ENCODE data around the gene PRKAR1A.

PRKAR1A gene

GRCh38 chr17:68544111-68544915, 32.1 kb downstream of the PRKAR1A start:
- DNase-seq = no peak

- no peak for DNase-seq
These were observed 44.3 kb downstream of the PRKAR1A start for GRCh38 chr17:68556551-68556950.

- no peak for DNase-seq
These were observed 47.1 kb downstream of the PRKAR1A start for GRCh38 chr17:68559316-68559715.

- no peak for DNase-seq
These were observed 48.9 kb downstream of the PRKAR1A start for GRCh38 chr17:68560966-68561720.

GRCh38 chr17:68562736-68563135, 50.5 kb downstream of the PRKAR1A start:
- no peak for DNase-seq

GRCh38 chr17:68564415-68565111, 52.3 kb downstream of the PRKAR1A start:
- no peak for DNase-seq

GRCh38 chr17:68565661-68566441, 53.6 kb downstream of the PRKAR1A start:
- DNase-seq = no peak

- no peak for DNase-seq
These were observed 54.2 kb downstream of the PRKAR1A start for GRCh38 chr17:68566442-68566738.

- no peak for DNase-seq
These were observed 54.8 kb downstream of the PRKAR1A start for GRCh38 chr17:68567035-68567434.

- DNase-seq = no peak
These were observed 55.4 kb downstream of the PRKAR1A start for GRCh38 chr17:68567581-68567980.

GRCh38 chr17:68568581-68568980, 56.4 kb downstream of the PRKAR1A start:
- DNase-seq = no peak

- DNase-seq = no peak
These were observed 57.1 kb downstream of the PRKAR1A start for GRCh38 chr17:68569346-68569745.

GRCh38 chr17:68570526-68570925, 58.3 kb downstream of the PRKAR1A start:
- no peak for DNase-seq

GRCh38 chr17:68572138-68572842, 60.1 kb downstream of the PRKAR1A start:
- no peak for DNase-seq

GRCh38 chr17:68573338-68573737, 61.1 kb downstream of the PRKAR1A start:
- no peak for DNase-seq

GRCh38 chr17:68576137-68576536, 63.9 kb downstream of the PRKAR1A start:
- DNase-seq = no peak

GRCh38 chr17:68576811-68577496, 64.7 kb downstream of the PRKAR1A start:
- DNase-seq = peak; percentile 63

- no peak for DNase-seq
These were observed 65.2 kb downstream of the PRKAR1A start for GRCh38 chr17:68577497-68577821.

GRCh38 chr17:68578236-68578635, 66.0 kb downstream of the PRKAR1A start:
- no peak for DNase-seq

- no peak for DNase-seq
These were observed 67.1 kb downstream of the PRKAR1A start for GRCh38 chr17:68579194-68579927.

- DNase-seq = peak; percentile 73
These were observed 68.1 kb downstream of the PRKAR1A start for GRCh38 chr17:68580236-68580770.
